ENCODE measurements around the gene CDH4.

DNA sequence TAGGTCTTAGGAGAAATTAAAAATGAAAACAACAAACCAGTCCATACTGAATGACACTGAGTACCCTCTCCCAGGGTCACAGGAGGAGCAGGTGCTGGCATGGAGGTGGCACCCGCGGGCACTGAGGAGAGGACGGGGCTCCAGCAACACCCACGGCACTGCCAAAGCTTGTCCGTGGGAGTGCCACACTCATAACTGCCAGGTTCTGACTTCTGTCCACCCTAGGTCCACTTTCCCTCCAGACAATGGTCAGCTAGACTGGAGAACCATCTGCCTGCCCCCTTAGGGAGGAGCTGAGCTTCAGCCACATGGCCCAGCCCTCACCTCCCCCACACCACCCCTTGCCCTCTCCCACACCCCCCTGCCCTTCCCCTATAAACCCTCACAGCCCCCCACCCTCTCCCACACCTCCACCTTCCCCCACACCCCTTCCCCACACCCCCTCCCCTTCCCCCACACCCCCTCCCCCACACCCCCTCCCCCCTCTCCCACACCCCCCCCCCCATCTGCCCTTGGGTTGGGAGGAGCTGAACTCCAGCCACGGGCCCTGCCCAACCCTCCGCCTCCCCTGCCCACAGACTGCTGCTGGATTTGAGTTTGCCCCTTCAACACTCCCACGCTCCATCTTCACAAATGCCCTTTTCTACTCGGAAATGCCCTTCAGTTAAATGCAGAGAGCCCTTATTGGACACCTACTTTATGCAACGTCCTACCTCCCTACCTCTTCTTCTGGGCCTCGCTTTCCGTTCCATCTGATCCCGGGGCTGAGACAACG, 684.1 kb downstream of the CDH4 start:
- TF ChIP-seq CTCF (IDR thresholded peaks at IDR 0.05): no peak
- TF ChIP-seq POLR2A (IDR thresholded peaks at IDR 0.05): no peak
